ENCODE data around the gene DKK1.

- no peak for TF ChIP-seq CTCF (IDR thresholded peaks at IDR 0.05)
- no peak for TF ChIP-seq POLR2A (IDR thresholded peaks at IDR 0.05)
These were observed 33.2 kb downstream of the DKK1 start for GRCh38 chr10:52347327-52347667.

Measured in body of pancreas (tissue), 4 donors.